ENCODE results near the gene LHFPL6.

Gene LHFPL6

GRCh38 chr13:39632994-39633393 is 30.0 kb upstream of the LHFPL6 start:
- Histone ChIP-seq H3K9me3 (no peaks in the 10 kb centered on the region), H3K36me3 (no peaks in the 10 kb centered on the region), H3K4me3 (ENCODE audit: low read depth in 1 of 2, low read length in 1 of 2) (no peak overlapping the region), H3K27ac (no peak overlapping the region), H3K27me3 (no peaks in the 10 kb centered on the region), H3K4me1 (ENCODE audit: control insufficient read depth in 1 of 2, insufficient read depth in 1 of 2, low read depth in 1 of 2, low read length in 1 of 2) (no peaks in the 10 kb centered on the region)
- TF ChIP-seq, protein P1, sequence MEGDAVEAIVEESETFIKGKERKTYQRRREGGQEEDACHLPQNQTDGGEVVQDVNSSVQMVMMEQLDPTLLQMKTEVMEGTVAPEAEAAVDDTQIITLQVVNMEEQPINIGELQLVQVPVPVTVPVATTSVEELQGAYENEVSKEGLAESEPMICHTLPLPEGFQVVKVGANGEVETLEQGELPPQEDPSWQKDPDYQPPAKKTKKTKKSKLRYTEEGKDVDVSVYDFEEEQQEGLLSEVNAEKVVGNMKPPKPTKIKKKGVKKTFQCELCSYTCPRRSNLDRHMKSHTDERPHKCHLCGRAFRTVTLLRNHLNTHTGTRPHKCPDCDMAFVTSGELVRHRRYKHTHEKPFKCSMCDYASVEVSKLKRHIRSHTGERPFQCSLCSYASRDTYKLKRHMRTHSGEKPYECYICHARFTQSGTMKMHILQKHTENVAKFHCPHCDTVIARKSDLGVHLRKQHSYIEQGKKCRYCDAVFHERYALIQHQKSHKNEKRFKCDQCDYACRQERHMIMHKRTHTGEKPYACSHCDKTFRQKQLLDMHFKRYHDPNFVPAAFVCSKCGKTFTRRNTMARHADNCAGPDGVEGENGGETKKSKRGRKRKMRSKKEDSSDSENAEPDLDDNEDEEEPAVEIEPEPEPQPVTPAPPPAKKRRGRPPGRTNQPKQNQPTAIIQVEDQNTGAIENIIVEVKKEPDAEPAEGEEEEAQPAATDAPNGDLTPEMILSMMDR (IDR thresholded peaks at IDR 0.05): no peak

- TF ChIP-seq, protein P1 (IDR thresholded peaks at IDR 0.05): no peak
Observed at GRCh38 chr13:39631307-39631706, 28.3 kb upstream of the LHFPL6 start.

GRCh38 chr13:39623466-39623865 is 20.5 kb upstream of the LHFPL6 start:
- TF ChIP-seq, protein P1 (IDR thresholded peaks at IDR 0.05): no peak
- no peaks in the 10 kb centered on the region for H3K36me3 ChIP-seq
- H3K4me3 ChIP-seq (ENCODE audit: low read depth in 1 of 2, low read length in 1 of 2): no peak overlapping the region
- no peaks in the 10 kb centered on the region for H3K27me3 ChIP-seq
- H3K27ac ChIP-seq: no peak overlapping the region
- no peaks in the 10 kb centered on the region for H3K9me3 ChIP-seq
- H3K4me1 ChIP-seq (ENCODE audit: control insufficient read depth in 1 of 2, insufficient read depth in 1 of 2, low read depth in 1 of 2, low read length in 1 of 2): no peaks in the 10 kb centered on the region

More at GRCh38 chr13:39631307-39631706, 28.3 kb upstream of the LHFPL6 start:
- H3K36me3 ChIP-seq: no peaks in the 10 kb centered on the region
- no peaks in the 10 kb centered on the region for H3K27me3 ChIP-seq
- no peaks in the 10 kb centered on the region for H3K4me1 ChIP-seq (ENCODE audit: control insufficient read depth in 1 of 2, insufficient read depth in 1 of 2, low read depth in 1 of 2, low read length in 1 of 2)
- H3K27ac ChIP-seq: no peak overlapping the region
- H3K9me3 ChIP-seq: no peaks in the 10 kb centered on the region
- no peak overlapping the region for H3K4me3 ChIP-seq (ENCODE audit: low read depth in 1 of 2, low read length in 1 of 2)

- no peaks in the 10 kb centered on the region for H3K27me3 ChIP-seq
- H3K9me3 ChIP-seq: no peaks in the 10 kb centered on the region
- TF ChIP-seq, protein P1 (IDR thresholded peaks at IDR 0.05): no peak
- H3K36me3 ChIP-seq: no peaks in the 10 kb centered on the region
- no peaks in the 10 kb centered on the region for H3K4me1 ChIP-seq (ENCODE audit: control insufficient read depth in 1 of 2, insufficient read depth in 1 of 2, low read depth in 1 of 2, low read length in 1 of 2)
- H3K4me3 ChIP-seq (ENCODE audit: low read depth in 1 of 2, low read length in 1 of 2): no peak overlapping the region
- no peak overlapping the region for H3K27ac ChIP-seq
Observed at GRCh38 chr13:39618561-39618960, 15.6 kb upstream of the LHFPL6 start.

DNA sequence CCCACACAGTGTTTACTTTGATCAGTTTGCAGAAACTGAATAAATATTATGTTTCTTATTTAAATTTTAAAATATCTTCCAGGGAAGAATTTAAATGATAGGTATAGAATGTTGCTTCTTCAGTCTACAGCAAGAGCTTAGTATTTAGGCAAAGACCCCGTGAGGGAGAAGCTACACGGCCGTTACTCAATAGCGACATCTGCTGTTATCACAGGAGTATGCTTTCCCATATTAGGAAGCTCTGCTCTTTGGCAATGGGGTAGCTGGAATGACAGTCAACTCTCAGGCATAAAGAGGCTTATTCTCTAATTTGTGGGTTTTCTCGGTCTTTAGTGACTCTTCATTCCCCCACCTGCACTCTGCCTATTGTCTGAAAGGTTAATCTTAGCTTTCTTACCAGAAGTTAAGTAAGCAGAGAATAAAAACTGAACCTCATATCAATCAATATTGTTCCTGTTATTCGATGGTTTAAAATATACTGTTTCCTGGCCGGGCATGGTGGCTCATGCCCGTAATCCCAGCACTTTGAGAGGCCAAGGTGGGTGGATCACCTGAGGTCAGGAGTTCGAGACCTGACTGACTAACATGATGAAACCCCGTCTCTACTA is 13.2 kb upstream of the LHFPL6 start:
- TF ChIP-seq, protein P1 (IDR thresholded peaks at IDR 0.05): no peak
- H3K27me3 ChIP-seq: no peaks in the 10 kb centered on the region
- H3K4me3 ChIP-seq (ENCODE audit: low read depth in 1 of 2, low read length in 1 of 2): no peak overlapping the region
- no peaks in the 10 kb centered on the region for H3K4me1 ChIP-seq (ENCODE audit: control insufficient read depth in 1 of 2, insufficient read depth in 1 of 2, low read depth in 1 of 2, low read length in 1 of 2)
- no peaks in the 10 kb centered on the region for H3K36me3 ChIP-seq
- no peak overlapping the region for H3K27ac ChIP-seq
- H3K9me3 ChIP-seq: no peaks in the 10 kb centered on the region
